Activated CD4-positive, alpha-beta T cell treated with anti-CD3 and anti-CD28 coated beads, Interleukin-2, amount 50 U/mL, for 48 hours (primary cell): ENCODE data around the gene DCN.

Experiments used
- DNase-seq, 2 experiments: peaks; one replicate each; pipeline ENCODE4 v3.0.0-alpha.2; 2020

The DCN gene

DNA sequence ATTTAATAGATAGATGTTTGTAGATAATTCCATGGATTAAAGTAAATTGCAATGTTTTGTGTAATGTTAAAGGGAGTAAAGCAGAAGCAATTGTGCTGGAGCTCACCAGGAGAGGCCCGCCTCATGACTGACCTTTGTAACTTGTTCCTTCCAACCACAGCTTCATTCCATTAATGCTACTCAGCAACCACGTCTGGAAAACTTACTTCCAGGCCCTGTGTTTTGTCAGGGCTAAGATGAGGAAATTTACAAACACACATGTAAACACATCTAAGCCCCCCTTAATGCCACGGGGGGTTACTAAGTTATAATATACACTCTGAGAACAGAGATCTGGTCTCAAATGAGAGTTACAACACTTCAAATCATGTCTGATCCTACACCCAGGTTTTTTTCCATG lies 83.7 kb downstream of the DCN start:
- DNase-seq: no peak

DNA sequence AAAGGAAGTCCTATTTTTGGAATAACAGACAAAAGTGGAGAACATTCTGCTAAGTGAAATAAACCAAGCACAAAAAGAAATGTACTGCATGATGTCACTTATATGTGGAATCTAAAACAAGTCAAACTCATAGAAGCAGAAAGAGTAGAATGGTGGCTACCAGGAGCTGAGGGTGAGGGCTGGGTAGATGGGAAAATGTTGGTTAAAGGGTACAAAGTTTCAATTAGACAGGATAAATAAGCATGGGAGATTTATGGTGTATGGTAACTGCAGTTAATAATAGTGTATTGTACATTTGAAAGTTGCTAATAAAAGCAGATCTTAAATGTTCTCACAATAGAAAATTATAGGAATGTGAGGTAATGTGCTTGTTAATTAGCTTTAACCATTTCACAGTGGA lies 84.2 kb downstream of the DCN start:
- DNase-seq: no peak

DNA sequence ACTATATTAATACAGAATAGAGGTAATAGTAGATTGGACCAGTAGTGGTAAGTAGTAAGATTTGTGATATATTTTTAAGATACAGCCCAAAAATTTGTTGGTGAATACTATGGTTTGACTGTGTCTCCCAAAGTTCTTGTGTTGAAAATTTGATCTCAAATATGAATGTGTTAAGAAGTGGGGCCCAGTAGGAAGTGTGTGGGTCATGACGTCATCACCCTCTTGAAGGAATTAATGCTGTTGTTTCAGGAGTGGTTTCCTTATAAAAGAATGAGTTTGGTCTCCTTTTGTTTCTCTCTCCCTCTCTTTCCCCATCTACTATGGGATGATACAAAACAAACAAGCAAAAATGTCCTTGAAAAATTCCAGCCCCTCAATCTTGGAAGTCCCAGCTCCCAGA lies 87.7 kb downstream of the DCN start:
- DNase-seq: no peak

DNA sequence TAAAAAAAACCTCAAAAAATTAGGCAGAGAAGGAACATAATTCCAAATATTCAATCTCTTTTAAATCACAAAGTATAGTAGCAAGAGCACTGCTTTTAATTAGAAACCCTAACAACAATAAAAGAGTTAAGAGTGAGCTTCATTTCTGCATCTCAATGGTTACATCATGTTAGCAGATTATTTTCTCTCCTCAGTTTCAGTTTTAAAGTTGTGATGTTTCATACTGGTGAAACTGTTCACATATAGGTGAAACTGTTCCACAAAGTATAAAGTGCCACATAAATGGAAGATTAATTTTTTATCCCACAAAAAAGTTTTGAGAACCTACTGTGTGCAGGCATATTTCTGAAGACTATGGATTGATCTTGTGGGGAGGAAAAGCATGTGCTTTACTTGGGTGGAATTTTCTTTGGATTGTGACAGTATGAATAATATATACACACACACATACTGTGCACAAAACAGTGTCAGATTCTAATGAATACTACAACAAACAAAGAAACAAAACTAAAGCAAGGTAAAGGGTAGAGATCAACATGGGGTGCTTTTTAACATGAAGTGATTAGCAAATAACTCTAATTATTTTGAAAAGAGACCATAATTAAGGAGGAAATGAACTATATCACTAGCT lies 88.5 kb downstream of the DCN start:
- DNase-seq: no peak

DNA sequence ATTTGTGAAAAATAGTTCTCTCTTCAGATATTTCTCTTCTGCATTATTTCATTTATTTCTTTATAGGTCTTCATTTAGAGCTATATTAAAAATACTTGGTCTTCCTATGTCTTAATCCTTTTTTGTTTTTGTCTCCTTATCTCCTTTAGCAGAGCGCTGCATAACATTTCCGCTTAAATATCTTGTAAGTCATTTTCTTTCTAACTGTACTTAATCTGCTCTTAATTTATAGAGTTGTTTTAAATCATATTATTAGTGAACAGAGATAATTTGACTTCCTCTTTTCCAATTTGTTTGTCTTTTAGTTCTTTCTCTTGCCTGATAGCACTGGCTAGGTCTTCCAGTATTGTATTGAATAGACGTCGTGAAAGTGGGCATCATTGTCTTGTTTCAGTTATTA lies 89.3 kb downstream of the DCN start:
- DNase-seq: no peak

DNA sequence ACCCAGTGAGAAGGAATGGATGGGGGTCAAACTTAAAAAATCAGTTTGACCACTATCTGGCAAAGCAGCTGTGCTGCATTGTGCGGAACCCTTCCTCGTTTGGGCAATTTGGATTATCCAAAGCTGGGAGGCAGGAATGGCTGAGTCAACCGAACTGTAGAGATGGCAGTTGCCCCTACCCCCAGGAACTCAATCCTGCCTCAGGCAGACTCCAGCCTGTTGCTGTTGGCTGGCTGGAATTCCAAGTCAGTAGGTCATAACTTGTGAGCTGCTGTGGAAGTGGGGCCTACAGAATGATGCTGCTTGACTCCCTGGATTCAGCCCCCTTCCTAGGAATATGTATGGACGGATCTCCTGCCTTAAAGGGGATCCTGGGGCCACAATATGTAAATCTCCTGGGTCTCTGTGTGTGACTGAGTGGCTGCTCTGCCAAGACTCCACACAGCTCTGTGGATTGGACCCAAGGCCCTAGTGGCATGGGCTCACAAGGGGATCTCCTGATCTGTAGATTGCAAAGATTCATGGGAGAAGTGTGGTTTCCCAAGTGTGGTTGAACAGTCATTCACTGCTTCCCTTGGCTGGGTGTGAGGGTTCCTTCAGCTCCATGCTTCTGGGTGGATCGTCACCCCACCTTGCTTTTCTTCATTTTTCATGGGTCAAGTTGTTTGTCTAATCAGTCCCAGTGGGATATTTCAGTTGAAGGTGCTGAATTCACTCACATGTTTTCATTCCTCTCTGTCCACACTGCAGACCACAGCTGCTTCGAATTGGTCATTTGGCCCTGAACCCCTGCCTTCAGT lies 90.5 kb downstream of the DCN start:
- no peak for DNase-seq
